Gastroesophageal sphincter (tissue), 4 donors: ENCODE results near the gene CCNL1. TPM values are rescaled to one million over a fixed set of nuclear protein-coding genes. Genes with fewer than 3 reads are reported as not detected.
A peak's percentile ranks its signal among the peaks of the same experiment; 100 is the strongest.

ENCODE experiments used
- ATAC-seq: fragments of 150-250 bp; one replicate; pipeline ENCODE4 v1.9.1; 2016; ENCODE audit warnings: mild to moderate bottlenecking, moderate library complexity
- H3K27ac ChIP-seq, 4 donors: fragments of 200-600 bp; sonication (generic) in 3 of 4; 1 replicate in 3 of 4; 2 replicates in 1 of 4; pipeline ENCODE4 v1.5.1; 2016 to 2019
- H3K27me3 ChIP-seq: fragments of 200-600 bp; sonication (generic); one replicate; pipeline ENCODE4 v1.5.1; 2019
- H3K36me3 ChIP-seq, 2 donors: fragments of 200-600 bp; sonication (generic); one replicate each; pipeline ENCODE4 v1.5.1; 2019; ENCODE audit warnings: control low read depth in 1 of 2
- H3K4me1 ChIP-seq, 3 donors: fragments of 200-600 bp; sonication (generic); 1 replicate in 2 of 3; 2 replicates in 1 of 3; pipeline ENCODE4 v1.5.1; 2016 to 2019; ENCODE audit warnings: control low read depth in 2 of 3
- H3K4me3 ChIP-seq, 2 donors: fragments of 200-600 bp; sonication (generic); one replicate each; pipeline ENCODE4 v1.5.1; 2019; ENCODE audit warnings: mild to moderate bottlenecking in 1 of 2, moderate library complexity in 1 of 2
- H3K9me3 ChIP-seq, 3 donors: fragments of 200-600 bp; sonication (generic); one replicate each; pipeline ENCODE4 v1.5.1; 2017 to 2019; ENCODE audit warnings: control low read depth in 2 of 3
- CTCF ChIP-seq, 4 experiments: fragments of 200-600 bp in 2 of 4; fragments of 450-650 bp in 2 of 4; sonication (generic) in 1 of 4; IDR thresholded peaks; one replicate each; pipeline ENCODE4 v1.5.1; 2017 to 2019; ENCODE audit warnings: antibody characterized with exemption in 4 of 4, mild to moderate bottlenecking in 2 of 4, moderate library complexity in 2 of 4
- EP300 ChIP-seq: sonication (generic); formaldehyde crosslinking; IDR thresholded peaks from one replicate; pipeline ENCODE4 v1.6.1; 2017; ENCODE audit warnings: antibody characterized with exemption, mild to moderate bottlenecking
- POLR2A ChIP-seq, 2 donors: fragments of 450-650 bp; IDR thresholded peaks; one replicate each; pipeline ENCODE4 v1.6.1; 2017; ENCODE audit warnings: antibody characterized with exemption in 2 of 2, mild to moderate bottlenecking in 2 of 2, moderate library complexity in 1 of 2
- POLR2AphosphoS5 ChIP-seq: sonication (generic); formaldehyde crosslinking; IDR thresholded peaks from one replicate; pipeline ENCODE4 v1.6.1; 2017; ENCODE audit warnings: antibody characterized with exemption
- WGBS, 2 donors: methylation state at CpG; one replicate each; pipeline ENCODE4 v1.1.5; 2018; ENCODE audit warnings: low coverage in 1 of 2; 5-methylcytosine and 5-hydroxymethylcytosine counted together
- total RNA-seq, 4 donors: library from RNA; depleted of rRNA; stranded (reverse); fragments of >200 nt; gene quantifications; one replicate each; pipeline ENCODE4 v1.1.0, GENCODE V29; 2016

The CCNL1 gene
- total RNA-seq, 4 donors from 2014 or later, result 32.7 to 211 (median 92.6) TPM

DNA sequence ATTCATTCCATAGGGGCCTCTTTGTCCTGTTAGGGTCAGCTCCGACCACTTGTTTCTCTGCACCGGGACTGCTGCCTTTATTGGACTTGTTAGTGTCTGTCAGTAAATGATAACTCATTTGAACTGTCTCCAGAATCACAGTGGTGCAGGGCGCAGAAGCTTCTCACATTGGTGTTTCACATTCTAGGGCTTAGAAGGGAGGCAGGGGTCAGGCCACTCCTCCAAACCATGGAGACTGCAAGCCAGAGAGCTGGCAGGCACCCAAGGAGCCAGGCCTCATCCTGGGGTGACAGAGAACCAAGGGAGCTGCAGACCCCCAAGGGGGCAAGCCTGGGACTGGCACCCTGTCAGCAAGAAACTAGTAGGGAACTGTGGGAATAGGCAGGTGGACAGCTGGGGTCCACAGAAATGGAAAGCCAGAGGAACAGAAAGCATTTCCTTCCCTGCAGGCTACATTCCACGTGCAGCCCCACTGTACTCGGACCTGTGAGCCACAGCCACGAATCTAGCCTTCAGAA, 49.1 kb downstream of the CCNL1 start:
- TF ChIP-seq EP300, result no peak
- no peak for TF ChIP-seq POLR2AphosphoS5
- no peak for TF ChIP-seq POLR2A (IDR thresholded peaks at IDR 0.05)
- TF ChIP-seq CTCF (IDR thresholded peaks at IDR 0.05), result no peak
- Histone ChIP-seq H3K4me3 (no peak overlapping the region), H3K27ac (peak overlapping the region in 1 of 4 donors; percentile 24), H3K9me3 (no peaks in the 10 kb centered on the region), H3K36me3 (no peaks in the 10 kb centered on the region), H3K27me3 (no peaks in the 10 kb centered on the region), H3K4me1 (peaks cover 0 to 27% (median 0%) of the 10 kb centered on the region in 3 donors)
- WGBS, 2 donors, result 23% methylated on average over 6 of the region's 6 CpGs; no CpG with 5 or more reads in 1 of the 2 donors
- ATAC-seq, result no peak

DNA sequence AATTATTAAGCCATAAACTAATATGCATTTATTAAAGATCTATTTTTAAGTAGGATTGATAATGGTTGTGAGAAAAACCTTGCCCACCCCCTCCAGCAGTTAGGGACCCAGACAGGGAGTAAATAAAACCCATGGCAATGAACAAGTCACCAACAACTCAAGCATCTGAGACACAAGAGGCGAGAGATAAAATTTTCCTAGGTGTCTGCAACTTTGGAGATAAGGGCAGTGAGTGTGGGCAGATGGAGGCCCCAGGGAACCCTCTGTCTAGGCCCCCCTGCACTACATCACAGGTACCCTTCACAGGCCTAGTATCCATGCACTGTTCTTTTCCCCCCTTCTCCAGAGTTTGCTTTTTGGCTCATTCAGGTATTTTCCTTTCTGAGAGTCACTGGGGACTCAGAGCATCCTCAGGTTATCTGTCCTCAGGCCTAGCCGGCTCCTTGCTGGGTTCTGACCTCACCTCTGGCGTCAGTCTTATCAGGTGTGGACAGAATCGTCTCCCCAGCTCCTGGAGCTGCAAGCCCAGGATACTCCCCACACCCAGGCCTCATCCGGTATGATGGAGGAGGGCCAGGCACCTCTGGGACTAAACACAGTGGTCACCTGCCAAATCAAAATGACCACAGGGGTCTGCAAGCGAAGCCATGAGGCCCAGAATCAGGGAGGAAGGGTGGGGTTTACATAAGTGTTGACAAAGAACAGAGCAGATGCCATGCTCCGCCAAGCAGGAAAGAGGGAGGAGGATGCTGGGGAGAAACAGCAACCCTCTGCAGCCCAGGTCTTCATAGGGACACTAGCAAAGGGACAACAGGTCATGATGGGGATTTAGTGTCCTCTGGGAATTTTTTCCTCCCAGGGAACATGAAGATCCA, 50.4 kb downstream of the CCNL1 start:
- WGBS, 2 donors, result 71 to 100% methylated on average over 3 of the region's 7 CpGs
- no peaks in the 10 kb centered on the region for H3K27me3 ChIP-seq
- no peak overlapping the region for H3K27ac ChIP-seq
- H3K4me3 ChIP-seq, result no peak overlapping the region
- no peaks in the 10 kb centered on the region for H3K36me3 ChIP-seq
- TF ChIP-seq EP300, result no peak
- TF ChIP-seq POLR2A (IDR thresholded peaks at IDR 0.05), result no peak
- TF ChIP-seq CTCF (IDR thresholded peaks at IDR 0.05), result no peak
- TF ChIP-seq POLR2AphosphoS5, result peak; percentile 43
- ATAC-seq, result no peak
- no peaks in the 10 kb centered on the region for H3K9me3 ChIP-seq
- peaks cover 0 to 27% (median 0%) of the 10 kb centered on the region in 3 donors for H3K4me1 ChIP-seq

GRCh38 chr3:157107644-157108133, 52.3 kb downstream of the CCNL1 start:
- 40 to 41% methylated on average over 3 to 5 of the region's 5 CpGs for WGBS, 2 donors
- Histone ChIP-seq H3K4me1 (peaks cover 0 to 27% (median 0%) of the 10 kb centered on the region in 3 donors), H3K27ac (no peak overlapping the region), H3K27me3 (no peaks in the 10 kb centered on the region), H3K4me3 (no peak overlapping the region), H3K36me3 (no peaks in the 10 kb centered on the region), H3K9me3 (no peaks in the 10 kb centered on the region)
- TF ChIP-seq POLR2AphosphoS5 (peak; percentile 90), CTCF (IDR thresholded peaks at IDR 0.05) (no peak)
- no peak for ATAC-seq

DNA sequence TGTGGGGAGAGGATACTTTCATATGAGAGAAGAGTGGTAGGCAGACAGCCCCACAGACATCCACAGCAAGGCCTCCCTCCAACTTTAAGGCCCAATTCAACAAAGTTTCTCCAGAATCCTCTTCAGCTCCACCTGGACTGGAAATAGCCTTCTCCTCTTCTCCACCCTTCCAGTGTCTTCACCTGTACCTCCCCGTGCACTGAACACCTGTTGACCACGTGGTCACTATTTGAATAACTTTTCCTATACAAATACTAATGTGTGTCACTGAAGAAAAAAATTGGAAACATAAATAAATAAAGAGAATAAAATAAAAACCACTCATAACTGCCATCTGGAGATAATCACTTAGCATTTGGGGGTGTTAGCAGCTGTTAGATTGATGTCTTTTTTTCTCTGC, 52.9 kb downstream of the CCNL1 start:
- Histone ChIP-seq H3K27ac (no peak overlapping the region), H3K36me3 (no peaks in the 10 kb centered on the region), H3K27me3 (no peaks in the 10 kb centered on the region)

More for the DNA sequence above, 52.9 kb downstream of the CCNL1 start:
- Histone ChIP-seq H3K4me3 (no peak overlapping the region), H3K9me3 (no peaks in the 10 kb centered on the region), H3K4me1 (peaks cover 0 to 27% (median 0%) of the 10 kb centered on the region in 3 donors)
- TF ChIP-seq POLR2A (IDR thresholded peaks at IDR 0.05), result no peak
- TF ChIP-seq POLR2AphosphoS5, result no peak
- no peak for TF ChIP-seq CTCF (IDR thresholded peaks at IDR 0.05)
- no peak for TF ChIP-seq EP300
- ATAC-seq, result no peak
- 67% methylated on average over 2 of the region's 2 CpGs; no CpG with 5 or more reads in 1 of the 2 donors for WGBS, 2 donors
